Inferior parietal cortex (tissue), 1 donor: Measurements from ENCODE around the gene ZNF385B.
"Not testable (repeated sequence)": the region's sequence is repeated elsewhere in the genome, so short reads cannot be mapped to it uniquely, and the experiment has no call there.

Source experiments
- DNase-seq: peaks from one replicate; pipeline ENCODE4 v3.0.0-alpha.2; 2016; ENCODE audit errors: extremely low spot score

ZNF385B gene

DNA sequence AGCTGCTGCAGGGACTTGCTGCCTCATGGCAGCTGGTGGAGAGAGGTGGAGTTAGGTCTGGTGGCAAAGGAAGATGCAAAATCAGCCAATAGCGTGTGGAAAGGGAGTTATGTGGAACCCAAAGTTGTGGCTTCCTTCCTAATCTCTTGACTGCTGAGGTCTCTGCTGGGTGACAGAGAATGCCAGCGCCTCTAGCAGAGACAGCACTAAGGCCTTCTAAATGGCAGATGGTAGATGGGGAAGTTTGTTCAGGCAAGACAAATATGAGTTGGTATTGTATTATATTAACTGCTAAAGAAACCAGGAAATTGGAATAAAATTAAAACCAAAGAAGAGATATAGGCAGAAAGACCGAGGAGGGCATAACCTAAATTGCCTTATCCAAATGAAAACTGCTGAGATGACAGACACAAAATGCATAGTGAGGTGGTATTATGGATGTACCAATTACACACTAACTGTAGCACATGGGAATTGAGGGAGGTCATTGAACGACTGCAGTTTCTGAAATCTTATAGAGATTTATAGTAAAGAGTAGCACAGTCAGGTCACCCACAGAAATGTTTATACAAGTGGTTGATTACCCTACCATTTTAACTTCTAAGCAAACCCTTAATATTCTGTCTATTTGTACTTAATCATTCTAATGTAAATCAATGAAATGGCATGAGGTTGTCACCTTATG, 350.2 kb downstream of the ZNF385B start:
- DNase-seq = no peak

DNA sequence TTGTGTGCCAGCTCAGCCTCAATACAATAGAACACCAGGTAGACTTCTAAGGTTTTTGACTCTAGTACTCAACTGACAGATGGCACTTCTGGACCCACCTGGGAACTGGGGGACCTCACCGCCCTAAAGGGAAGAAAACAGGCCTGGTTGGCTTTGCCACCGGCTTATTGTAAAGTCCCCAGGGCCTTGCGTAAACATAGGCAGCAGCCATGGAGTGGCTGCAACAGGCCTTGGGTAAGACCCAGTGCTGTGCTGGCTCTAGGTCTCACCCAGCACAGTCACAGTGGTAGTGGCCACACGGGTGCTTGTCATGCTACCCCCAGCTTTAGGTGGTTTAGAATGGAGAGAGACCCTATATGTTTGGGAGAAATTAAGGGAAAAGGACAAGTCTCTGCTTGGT, 366.1 kb downstream of the ZNF385B start:
- DNase-seq = no peak

DNA sequence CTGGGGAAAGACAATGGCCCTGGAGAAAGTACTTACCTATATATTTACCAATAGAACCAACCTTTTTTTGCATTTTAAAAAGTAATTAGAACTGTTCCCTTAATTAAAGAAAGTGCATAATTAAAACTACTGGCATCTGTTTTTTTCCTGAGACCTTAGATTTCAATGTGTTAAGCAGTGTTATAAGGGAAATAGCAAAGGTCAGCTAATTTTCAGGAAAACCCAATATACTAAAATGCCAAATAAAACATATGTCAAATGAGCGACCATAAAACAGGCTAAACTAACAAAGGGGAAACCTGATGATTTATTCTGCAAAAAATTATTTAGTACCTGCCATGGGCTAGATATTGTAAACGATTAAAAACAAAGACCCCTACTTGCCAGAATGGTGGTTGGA, 372.8 kb downstream of the ZNF385B start:
- no peak for DNase-seq

DNA sequence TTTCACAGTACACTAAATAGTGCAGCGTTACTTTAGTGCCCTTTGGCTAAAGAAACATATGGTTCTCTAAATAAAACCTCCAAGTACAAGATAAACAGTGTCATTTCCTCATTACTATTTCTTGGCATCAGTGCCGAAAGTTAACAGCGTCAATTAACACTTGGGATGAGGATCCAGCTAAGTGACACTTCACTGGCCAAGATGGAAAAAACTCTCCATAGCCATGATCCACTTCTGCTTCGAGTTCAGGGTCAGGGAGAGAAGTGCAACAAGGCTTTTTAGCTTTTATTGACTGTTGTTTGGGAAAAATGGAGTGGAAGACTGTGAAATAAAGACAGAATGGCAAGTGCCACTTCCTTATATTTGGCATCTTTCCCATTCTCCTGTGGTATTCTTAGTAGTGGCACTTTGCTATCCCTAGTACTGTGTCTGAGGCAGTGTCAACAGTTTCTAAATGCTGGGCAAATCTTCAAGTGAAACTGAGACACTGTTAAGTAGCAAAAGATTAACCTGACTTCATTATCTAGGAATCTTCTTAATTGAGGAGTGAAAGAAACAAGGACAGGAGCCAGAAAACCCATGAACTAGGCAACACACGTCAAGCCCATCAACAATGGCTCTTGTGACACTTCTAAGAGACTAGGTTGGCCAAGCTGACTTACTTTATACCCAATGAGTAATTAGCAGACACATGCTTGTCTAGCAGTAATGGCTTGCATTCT, 374.2 kb downstream of the ZNF385B start:
- no peak for DNase-seq

DNA sequence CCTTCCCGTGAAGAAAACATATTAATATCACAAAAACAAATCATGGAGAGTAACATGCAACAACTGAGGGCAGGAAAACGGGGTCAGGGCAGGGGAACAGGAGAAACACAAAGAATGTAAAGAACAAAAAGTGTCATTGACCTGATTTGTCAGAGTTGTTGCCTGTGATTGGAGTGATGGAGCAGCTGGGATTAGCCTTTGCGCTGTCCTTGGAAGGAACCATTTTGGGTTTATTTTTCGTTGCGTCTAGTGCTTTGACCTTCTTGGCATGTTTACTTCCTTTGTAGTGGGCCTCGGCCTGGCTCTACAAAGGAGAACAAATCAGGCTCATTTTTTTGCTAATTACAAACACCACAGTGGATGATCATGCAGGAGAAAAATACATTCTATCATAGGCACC, 378.3 kb downstream of the ZNF385B start:
- DNase-seq = no peak

DNA sequence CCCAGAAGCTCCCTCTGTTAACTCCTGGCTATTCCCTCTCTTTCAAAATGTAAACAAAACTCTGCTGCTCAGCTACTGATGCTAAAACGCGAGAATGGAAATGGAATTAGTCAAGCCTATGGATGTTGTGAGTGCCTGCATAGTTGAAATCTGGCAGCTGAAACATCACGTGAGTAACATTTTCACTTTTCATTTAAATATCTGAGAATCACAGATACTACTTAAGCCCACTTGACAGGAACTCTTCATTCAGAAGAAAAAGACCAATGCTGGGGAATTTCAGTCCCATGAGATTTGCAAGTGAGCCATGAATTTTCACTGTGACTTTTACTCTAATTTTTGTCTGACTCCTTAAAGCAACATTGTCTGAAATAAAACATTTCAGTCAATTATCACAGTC, 381.5 kb downstream of the ZNF385B start:
- DNase-seq = no peak

DNA sequence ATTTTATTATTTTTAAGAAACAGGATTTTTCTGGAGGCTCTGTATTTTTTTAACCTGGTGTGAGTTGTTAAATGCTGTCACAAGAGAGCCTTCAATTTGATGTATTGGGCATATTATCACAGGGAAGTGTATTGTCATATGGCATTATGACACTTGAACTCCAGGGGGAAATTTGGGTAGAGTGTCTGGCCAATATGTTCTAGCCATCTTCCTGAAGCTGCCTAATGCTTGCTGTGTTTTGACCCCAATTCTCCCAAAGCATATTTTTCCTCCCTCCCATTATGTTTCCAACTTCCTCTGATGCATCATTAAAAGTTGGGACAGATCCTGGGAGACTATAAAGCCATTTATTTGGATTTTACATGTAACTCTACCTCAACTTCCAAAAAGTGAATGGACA, 382.6 kb downstream of the ZNF385B start:
- DNase-seq = no peak

DNA sequence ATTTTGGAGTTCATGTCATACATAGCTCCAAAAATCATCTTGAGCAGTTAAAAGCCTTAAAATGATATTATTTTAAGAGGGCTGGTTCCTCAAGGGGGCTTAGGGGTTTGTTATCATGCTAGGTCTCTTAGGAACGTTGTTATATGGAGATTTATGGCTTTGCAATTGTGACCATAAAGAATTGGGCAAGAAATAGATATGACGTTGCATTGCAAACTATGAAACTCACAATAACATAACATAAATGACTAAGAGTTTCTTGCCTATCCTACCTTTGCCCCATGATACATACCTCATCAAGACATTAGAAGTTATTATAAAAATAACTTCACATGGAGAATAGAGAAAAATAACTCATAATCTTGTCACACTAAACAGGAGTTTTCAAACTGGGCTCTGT, 390.4 kb downstream of the ZNF385B start:
- no peak for DNase-seq

DNA sequence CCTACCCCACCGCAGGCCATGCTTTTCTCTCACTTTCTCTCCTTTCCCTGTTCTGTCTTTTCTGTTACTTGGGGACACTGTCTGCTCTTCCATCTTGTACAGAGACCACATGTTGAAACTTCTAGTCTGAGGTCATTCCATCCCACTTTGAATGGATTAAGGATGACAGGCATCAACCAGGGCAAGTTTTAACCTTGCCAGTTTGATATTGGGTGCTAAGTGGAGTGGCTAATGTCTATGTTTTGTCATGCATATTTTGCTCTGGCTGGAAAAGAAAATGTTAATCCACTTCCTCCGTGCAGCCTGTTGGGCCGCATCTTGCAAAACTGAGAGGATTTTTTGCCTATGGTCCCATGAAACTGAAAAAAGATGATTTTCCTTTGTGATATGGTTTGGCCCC, 391.3 kb downstream of the ZNF385B start:
- DNase-seq = no peak

DNA sequence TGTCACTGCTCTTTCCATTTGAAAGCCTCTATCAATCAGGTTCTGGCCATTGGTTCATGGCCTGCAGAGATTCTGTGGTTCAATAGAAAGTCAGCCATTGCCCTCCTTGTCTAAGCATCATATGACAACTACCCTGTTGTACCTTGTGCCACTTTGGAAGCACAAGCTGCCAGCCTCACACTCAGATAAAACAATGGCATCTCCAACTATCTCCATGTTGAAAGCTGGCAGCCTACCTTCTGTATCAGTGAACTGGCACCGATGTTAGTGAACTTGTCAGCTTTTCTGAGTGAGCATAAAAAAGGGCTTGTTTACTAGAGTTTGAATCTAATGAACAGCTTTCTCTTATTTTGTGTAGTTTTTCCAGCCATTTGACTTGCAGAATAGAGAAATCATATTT, 393.5 kb downstream of the ZNF385B start:
- no peak for DNase-seq

DNA sequence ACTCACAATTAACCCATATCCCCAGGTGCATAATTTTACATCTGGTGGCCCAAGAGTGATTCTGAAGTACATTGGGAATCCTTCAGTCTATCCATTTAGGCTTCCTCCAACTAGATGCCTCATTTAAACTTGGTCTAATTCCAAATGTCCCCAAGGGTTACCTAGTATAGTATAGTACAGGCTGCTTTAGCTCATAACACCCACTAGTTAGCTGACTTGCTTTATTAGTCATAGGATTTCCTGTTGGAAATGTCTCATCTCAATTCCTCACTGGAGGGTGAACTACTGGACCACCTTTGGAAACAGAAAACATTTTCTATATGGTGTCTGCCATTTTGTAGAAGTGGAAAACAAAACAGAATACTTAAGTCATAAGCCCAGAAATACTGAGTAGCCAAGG, 394.3 kb downstream of the ZNF385B start:
- DNase-seq = no peak

DNA sequence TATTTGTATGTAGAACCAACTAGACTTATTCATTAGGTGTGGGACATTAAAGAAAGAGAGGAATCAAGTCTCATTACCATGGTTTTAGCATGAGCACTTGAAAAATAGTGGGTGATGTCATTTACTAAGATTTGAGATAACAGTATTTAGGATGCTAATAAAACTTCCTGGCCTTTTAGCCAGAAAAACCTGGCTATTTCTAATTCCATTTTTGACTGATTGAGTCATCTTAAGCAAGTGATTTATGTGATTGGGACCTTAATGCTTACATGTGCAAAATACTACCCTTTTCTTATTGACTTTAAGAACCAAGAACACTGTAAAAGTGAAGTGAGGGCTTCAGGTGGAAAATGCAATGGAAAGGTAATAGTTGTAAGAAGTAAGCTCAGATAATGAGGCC, 400.0 kb downstream of the ZNF385B start:
- no peak for DNase-seq

DNA sequence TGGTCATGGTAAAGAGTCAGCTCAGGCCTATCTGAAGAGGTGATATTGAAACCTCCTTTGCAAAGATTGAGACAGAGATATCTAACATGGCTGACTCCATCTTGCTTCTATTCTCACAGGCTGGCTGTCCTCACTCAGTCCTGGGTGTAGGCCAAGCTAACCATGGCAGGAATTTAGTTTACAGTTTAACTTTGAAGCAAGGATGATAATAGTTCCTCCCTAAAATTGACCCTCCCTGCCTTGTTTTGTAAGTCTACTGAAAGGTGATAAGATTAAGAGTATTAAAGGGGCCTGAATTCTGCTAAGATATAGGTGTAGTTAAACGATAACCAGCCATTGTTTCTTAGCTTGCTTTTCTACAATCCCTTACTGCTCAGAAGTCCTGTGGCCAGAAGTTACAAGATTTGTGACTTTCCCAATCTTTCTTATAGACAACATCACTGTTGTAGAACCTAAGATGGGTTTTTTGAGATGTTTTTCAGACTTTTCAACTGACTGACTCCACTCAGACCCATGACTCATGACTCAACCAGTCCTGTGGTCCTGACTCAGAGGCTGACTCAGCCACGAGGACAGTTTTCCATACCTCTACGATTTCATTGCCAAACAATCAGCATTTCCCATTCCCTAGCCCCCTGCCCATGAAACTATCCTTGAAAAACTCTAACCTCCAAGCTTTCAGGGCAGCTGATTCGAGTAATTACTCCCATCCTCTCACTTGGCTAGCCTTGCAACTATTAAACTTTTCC, 401.1 kb downstream of the ZNF385B start:
- DNase-seq = no peak

DNA sequence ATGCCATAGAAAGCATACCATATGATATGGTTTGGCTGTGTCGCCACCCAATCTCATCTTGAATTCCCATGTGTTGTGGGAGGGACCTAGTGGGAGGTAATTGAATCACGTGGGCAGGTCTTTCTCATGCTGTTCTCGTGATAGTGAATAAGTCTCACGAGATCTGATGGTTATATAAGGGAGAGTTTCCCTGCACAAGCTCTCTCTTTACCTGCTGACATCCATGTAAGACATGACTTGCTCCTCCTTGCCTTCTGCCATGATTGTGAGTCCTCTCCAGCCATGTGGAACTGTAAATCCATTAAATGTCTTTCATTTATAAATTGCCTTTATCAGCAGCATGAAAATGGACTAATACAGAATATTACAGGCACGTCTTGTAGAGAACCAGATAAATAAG, 403.3 kb downstream of the ZNF385B start:
- DNase-seq = not testable (repeated sequence)

DNA sequence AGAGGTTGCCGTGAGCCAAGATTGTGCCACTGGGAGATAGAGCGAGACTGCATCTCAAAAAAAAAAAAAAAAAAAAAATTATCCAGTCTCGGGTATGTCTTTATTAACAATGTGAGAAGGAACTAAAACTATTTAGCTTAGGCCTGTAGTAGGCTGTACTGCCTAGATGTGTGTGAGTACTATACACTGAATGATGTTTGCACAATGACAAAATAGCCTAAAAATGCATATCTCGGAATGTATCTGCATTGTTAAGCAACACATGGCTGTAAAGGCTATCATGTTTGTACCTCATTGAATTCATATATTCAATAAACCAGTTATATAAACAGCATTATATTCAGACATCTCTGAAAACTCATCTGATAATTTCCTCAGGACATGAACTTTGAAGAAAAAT, 405.6 kb downstream of the ZNF385B start:
- DNase-seq = no peak

DNA sequence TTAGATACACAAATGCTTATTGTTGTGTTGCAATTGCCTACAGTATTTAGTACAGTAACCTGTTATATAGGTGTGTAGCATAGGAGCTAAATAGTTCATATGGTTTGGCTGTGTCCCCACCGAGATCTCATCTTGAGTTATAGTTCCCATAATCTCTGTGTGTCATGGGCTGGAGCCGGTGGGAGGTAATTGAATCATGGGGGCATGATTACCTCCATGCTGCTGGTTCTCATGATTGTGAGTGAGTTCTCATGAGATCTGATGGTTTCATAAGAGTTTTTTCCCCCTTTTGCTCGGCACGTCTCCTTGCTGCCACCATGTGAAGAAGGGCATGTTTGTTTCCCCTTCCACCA, 406.3 kb downstream of the ZNF385B start:
- DNase-seq = no peak

DNA sequence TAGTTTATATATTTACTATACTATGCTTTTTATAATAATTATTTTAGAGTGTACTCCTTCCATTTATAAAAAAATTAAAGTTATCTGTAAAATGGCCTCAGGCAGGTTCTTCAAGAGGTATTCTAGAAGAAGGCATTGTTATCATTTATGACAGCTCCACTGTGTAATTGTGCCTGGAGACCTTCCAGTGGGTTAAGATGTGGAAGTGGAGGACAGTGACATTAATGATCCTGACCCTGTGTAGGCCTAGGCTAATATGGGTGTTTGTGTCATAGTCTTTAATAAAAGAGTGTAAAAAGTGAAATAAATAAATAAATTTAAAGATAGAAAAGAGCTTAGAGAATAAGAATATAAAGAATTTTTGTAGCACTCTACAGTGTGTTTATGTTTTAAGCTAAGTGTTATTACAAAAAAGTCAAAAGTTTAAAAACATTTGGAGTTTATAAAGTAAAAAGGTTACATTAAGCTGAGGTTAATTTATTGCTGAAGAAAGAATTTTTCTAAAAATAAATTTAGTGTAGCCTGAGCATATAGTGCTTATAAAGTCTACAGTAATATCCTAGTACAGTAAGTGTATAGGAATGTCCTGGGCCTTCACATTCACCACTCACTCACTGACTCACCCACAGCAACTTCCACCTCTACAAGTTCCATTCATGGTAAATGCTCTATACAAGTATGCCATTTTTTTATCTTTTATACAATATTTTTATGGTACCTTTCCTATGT, 406.8 kb downstream of the ZNF385B start:
- DNase-seq = no peak

DNA sequence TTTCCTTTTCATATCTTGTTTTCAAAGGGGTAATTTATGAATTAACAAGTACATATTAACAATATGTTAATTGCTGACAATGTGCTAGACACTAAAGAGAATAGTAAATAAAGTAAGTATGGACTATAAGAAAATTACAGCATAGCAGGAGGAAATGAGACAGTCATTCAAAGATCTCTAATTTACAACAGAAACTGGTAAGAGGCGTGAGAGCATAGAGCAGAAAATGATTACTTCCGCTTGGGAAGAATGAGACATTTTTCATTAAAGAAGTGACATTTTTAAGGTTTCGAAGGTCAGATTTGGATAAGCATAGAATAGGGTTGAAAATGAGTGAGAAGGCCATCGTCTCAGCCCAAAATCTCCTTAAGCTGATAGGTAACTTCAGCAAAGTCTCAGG, 412.4 kb downstream of the ZNF385B start:
- DNase-seq = no peak

DNA sequence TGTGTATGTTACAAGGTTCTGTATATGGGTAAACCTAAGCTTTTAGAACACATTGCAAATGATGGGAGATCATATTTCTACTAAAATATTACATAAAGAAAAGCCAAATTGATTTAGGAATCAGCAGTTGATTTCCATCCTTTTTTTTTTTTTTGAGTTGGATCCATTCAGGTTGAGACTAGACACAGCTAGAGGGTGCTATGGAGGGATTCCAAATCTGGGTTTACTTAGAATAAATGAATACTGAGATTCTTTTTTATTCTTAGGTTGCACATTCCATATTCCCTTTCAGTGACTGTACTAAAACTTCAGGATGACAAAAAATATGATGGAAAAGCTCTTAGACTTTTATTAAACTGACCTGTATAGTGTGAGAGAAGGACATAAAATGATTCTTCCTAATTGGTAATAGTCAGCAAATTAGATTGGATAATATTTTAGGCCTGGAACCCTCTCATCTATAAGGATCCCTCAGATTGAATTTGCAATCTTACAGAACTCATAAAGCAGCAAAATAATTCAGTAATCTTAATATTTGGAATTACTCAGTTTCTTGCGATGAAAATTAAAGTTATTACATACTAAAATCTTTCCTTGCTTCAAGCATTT, 413.5 kb downstream of the ZNF385B start:
- no peak for DNase-seq

DNA sequence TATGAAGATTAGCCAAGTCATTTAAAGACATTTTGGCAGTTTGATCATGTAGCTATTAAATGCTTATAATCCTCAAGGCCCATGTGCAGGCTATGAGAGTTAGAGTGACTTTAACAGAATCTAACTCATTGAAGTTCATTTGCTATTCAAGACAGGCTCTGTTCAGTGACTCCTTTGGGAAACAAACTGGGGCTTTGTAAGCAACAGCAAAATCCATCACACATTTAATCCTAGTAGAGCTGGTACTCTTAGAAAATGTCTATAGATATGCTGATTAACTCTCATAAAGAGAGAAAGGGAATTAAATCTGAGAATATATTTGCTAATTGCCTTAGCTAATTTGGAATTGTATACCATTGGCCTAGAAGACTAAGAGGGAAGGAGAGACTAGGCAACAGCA, 414.0 kb downstream of the ZNF385B start:
- DNase-seq = no peak

DNA sequence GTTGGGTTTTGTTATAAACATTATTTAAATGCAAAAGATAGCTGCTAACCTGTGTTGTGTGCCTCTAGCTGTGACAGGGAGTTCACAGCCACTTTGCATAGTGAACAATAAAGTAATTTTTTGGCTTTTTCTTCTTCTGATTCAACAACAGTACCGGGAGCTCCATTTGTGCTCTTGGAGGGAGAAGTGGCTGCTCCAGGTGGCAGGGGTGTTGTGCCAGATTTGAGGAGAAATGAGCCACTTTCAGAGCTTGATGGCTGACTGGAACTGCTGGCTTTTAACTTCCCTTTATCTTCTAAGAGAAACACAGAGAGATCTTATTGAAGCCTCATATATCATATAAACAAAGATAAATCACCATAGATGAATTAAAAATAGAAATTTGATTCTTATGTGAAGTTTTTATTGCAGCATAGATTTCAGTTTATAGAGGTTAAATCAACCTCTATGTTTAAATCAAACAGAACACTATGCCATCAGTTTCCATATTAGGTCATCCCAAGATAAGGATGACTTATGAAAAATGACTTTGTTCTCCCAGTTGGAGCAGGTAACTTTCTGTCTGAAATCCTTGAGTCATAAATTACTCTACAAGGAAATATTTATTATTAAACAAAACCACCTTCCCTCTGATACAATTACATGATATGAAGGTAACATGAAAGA, 414.8 kb downstream of the ZNF385B start:
- DNase-seq = no peak
